Hematopoietic multipotent progenitor cell (in vitro differentiated cells): ENCODE results near the gene KIRREL3. TPM values are rescaled to one million over a fixed set of nuclear protein-coding genes. Genes with fewer than 3 reads are reported as not detected.

ENCODE experiments used
- DNase-seq, 3 donors: peaks; one replicate each; pipeline ENCODE4 v3.0.0-alpha.2; 2011 to 2015; ENCODE audit warnings: low read depth in 2 of 3, low spot score in 2 of 3
- total RNA-seq: library from RNA; depleted of rRNA; stranded (reverse); fragments of >200 nt; gene quantifications from one replicate; pipeline ENCODE4 v1.2.3, GENCODE V29; 2012

Gene KIRREL3
- not detected for total RNA-seq

GRCh38 chr11:127000291-127000968 is at the start of gene KIRREL3:
Gene KIRREL3 (minus strand): TSS chr11:127000770.
- peak in 1 of 3 donors; percentile 28 for DNase-seq

DNA sequence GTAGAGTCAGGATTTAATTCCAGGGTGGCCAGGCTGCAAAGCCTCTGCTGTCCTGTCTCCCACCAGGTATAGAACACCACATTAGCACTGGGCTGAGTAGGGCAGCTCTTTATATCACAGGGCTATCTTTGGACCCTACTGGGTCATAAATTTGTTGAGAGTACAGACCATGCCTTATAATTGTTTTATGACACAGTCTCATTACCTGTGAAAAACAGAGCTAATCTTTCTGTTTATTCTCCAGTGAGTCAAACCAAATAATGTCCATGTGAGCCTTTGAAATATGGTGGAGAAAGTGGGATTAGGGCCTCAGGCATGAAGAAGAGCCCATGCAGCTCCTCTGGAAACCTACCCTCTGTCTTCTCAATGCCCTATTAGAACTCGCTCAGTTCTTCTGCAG is 49.6 kb upstream of the KIRREL3 start:
- no peak for DNase-seq

DNA sequence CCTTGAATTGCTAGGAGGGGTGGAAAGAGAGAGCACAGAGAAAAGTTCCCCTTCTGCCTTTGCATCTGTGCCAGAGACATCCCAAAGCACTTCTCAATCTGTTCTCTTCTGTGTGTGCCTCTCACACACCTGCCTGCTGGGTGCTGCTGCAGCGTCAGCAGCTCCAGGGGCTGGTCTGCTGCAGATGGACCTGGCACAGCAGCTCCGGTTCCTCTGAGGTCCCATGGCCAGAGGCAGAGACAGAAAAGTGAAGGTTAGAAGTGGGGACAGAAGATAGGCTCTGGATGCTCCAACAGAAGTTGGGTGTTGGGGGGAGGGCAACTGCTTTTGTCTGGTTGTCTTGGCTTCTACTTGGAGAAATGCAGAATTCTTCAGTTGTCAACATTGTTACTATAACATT is 48.9 kb upstream of the KIRREL3 start:
- no peak for DNase-seq

- no peak for DNase-seq
These were observed 44.0 kb upstream of the KIRREL3 start for GRCh38 chr11:127044535-127044934.

DNA sequence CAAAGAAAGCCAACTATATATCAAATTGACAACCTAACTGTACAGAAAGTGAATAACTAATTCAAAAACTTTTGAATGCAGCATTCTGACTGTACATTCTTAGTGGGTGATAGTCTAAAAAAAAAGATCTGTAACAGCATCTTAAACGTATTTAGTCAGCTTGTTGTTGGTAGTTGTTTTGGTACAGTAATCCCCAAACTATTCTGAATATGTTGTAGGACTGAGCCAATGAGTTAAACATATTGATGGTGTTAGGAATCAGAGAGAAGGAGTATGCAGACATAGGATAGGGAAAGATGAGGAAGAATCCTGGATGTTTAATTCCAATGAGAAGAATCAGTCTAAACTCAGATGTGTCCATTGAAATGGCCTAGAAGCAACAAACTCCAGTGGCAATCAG is 41.9 kb upstream of the KIRREL3 start:
- DNase-seq = no peak

GRCh38 chr11:127039591-127039990 is 39.0 kb upstream of the KIRREL3 start:
- no peak for DNase-seq

DNA sequence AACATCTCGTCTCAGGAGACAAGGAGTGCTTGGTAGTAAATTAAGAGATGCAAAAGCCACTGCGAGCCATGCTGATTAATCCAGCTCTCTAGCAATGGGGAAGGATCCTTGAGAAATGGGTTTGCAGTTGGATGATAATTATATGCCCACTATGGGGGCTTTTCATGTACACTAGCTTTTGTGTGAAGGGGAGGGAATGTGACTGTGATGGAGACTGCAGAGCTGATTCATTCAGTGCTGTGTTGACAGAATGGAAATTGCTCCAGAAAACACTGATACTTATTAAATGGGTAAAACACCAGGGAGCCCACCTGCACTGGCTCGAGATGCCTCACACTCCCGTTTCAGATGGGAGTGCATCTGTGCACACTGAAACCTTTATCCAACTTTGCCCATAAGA is 37.0 kb upstream of the KIRREL3 start:
- no peak for DNase-seq

GRCh38 chr11:127037001-127037400 is 36.4 kb upstream of the KIRREL3 start:
- no peak for DNase-seq

DNA sequence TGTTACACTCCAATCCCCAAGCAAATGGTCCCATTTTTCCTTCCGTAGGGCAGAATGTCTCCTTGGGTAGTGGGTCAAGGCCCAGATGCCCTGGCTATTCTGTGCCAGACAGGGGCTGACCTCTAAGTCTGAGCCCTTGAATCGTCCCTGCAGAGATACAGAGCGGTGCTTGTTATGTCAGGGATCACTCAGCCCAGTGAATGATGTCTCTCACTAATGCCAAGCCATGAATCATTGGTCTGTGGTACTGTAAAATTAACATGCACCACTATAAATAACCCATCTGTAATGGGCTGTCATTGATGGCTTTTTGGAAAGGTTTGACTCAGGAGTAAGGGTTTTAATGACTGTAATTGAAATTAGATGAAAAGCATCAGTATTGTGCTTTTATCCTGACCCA is 35.3 kb upstream of the KIRREL3 start:
- DNase-seq = no peak

GRCh38 chr11:127034973-127035372 is 34.4 kb upstream of the KIRREL3 start:
- no peak for DNase-seq

DNA sequence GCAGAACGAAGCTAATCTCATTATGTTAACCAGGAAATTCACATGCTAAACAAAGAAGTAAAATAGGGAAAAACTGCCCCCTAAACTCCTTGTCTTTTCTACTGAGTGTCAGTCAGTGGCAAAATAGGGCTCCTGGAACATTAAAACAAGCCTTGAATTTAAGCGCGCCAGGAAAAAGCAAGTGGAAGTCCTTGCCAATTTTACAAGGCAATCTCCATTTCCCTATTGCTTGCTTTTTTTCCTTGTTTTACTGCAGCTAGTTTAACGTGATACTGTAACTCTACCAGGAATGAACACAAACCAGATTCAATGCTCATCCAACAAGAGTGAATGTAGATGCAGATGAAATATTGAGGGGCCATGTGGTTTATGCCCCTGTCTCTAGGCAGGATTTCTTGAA is 28.1 kb upstream of the KIRREL3 start:
- DNase-seq = no peak

DNA sequence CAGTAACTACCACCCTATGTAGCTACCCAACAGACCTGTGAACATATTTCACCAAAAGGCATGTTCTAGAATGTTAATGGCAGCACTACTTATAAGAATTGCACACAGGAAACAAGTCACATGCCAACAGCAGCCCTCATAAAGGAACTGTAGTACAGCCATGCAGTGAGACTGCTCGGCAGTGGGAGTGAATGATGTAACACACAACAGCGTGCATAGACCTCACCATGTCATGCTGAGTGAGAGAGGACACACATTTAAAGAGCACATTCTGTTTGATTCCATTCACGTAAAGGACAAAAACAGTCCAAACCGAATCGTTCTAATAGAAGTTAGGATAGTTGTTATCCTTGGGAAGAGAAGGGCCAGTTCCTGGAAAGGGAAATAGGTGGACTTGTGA is 27.2 kb upstream of the KIRREL3 start:
- no peak for DNase-seq

DNA sequence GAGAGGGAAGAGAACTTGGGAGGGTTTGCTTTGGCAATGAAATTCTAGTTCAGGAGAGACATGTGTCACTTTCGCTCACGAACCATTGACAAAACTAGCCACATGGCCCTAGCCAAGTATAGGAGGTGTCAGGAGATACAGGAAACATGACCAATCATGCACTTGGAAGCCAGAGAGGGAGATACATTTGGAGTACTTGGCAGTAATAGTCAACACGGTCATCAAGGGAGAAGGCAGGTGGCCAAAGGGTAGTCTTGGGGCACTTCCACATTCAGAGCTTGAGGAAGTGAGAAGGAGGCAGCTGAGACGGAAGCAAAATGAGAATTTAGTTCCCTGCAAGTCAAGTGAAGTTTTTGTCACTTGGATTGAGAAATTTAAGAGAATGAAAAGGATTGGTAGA is 26.4 kb upstream of the KIRREL3 start:
- DNase-seq = no peak

GRCh38 chr11:127023991-127024390 is 23.4 kb upstream of the KIRREL3 start:
- DNase-seq = no peak

DNA sequence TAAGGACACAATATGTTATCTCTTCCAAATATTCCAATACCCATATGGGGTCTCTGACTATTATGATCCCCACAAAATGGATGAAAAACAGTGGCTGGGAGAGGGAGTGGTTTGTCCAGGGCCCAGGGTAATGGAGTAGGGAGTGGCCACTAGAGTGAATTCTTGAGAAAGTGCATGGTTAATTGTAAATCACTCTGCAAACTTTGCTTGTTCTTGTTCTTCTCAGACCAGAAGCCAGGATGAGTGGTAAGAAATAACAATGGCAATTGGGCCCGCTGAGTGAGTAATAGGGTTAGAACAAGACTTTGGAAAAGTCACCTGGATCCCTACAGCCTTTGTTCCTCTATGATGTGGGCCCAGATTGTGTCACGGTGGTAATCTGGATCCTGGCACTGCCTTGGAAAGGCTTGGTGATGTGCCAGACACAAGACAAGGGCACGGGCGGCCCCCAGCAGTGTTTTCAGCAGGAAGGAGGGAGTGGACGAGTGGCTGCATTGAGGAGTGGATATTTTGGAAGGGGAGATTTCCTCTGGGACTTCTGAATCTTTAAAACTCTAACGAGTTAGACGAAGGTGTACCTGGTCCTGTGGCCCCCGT is 18.2 kb upstream of the KIRREL3 start:
- DNase-seq = no peak

DNA sequence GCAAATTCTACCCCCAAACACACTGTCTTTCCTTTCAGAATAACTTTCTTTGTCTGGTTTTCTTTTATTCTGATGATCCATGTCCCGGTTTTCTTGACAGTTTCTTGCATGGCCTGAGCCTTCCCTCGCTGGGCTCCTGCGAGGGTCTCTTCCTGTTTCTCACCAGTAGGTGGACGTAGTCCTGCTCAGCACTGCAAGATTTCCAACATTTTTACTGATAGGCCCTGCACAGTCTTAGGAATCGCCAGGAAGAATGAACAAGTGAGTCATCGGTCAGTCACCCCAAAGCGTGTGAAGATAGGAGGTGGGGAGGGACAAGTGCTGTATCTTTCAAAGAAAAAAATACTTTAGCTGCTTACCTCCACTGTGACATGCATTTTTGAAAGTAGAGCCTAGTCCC is 16.9 kb upstream of the KIRREL3 start:
- DNase-seq = no peak

GRCh38 chr11:127013550-127013949 is 13.0 kb upstream of the KIRREL3 start:
- DNase-seq = no peak

DNA sequence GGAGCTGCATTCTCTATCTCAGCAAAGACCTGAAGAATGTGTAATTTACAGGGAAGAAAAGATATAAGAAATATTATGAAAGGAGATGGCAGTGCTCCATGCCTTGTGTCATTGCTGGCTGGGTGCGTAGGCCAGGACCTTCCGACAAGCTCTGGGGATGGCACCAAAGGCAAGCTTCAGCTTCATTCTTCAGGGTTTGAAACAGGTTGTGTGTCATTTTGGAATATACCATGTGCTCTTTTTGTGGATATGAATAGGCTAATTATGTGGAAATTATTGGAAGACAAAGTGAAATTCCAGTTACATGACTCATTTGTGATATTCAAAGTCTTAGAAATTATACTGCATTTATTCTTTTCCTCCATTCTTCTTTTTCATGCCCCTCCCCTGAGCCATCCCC is 5.7 kb upstream of the KIRREL3 start:
- no peak for DNase-seq

GRCh38 chr11:127003260-127003981 is 2.9 kb upstream of the KIRREL3 start:
- DNase-seq = peak in 2 of 3 donors; percentile 45 to 63

GRCh38 chr11:127002669-127003259 is 2.2 kb upstream of the KIRREL3 start:
- DNase-seq = no peak

DNA sequence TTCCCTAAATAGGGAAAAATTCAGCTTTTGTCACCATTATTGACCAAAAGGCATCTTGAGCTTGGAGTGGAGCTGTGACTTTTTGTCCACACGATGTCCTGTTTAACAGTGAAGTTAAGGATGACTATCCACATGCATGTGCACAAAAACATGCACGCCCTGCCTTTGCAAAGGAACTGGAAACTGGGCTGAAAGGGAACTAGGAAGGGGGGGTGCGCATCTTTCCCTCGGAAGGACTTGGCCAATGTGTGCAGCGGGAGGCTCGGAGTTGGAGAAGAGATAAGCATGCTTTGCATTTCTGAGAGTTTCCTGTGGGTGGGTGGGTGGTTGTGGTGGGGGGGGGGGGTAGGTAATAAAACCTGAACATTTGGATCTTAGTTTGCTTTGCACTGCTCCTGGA is 411 bp upstream of the KIRREL3 start:
- no peak for DNase-seq

DNA sequence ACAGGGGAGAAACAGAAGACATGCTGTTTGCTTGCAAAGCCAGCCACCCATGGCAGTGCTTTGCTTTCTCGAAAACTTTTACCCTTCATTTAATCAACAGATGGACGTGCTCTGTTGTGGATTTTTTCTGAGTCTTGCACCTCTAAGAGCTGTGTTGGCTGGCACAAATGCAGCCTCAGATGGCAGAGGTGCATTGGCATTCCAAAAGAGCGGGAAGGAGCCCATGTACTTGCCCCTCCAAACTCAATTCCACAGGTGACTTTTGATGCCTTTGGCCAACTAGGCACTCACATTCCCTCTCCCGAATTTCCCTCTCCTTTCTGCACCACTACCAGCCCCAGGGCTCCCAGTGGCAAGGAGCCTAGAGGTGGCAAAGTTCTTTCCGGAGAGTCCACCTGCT is 1.2 kb downstream of the KIRREL3 start:
- no peak for DNase-seq
